DOHH2 (cell line): Measurements from ENCODE around the gene PLPPR5.

Experiments
- H3F3A ChIP-seq: fragments of 200-600 bp; sonication (generic), shearing (Covaris generic); 2 replicates; pipeline ENCODE4 v1.6.0; 2016; ENCODE audit warnings: antibody characterized with exemption, mild to moderate bottlenecking; ENCODE audit not compliant: control insufficient read depth, insufficient read depth
- H3K27ac ChIP-seq: fragments of 200-600 bp; sonication (generic); 2 replicates; pipeline ENCODE4 v1.5.1; 2014; ENCODE audit warnings: low read depth, mild to moderate bottlenecking, low read length, moderate library complexity
- H3K27me3 ChIP-seq: fragments of 200-600 bp; sonication (generic); 2 replicates; pipeline ENCODE4 v1.6.1; 2014; ENCODE audit warnings: mild to moderate bottlenecking, low read length, mixed read lengths; ENCODE audit not compliant: control insufficient read depth
- H3K36me3 ChIP-seq: fragments of 200-600 bp; sonication (generic); 2 replicates; pipeline ENCODE4 v1.6.1; 2014; ENCODE audit warnings: mild to moderate bottlenecking, low read length, moderate library complexity, mixed read lengths; ENCODE audit not compliant: control insufficient read depth
- H3K4me1 ChIP-seq: fragments of 200-600 bp; sonication (generic); 2 replicates; pipeline ENCODE4 v1.6.1; 2014; ENCODE audit warnings: mild to moderate bottlenecking, low read length, mixed read lengths; ENCODE audit not compliant: control insufficient read depth
- H3K4me2 ChIP-seq: fragments of 200-600 bp; sonication (generic); 2 replicates; pipeline ENCODE4 v1.6.0; 2014; ENCODE audit warnings: mild to moderate bottlenecking, low read length, moderate library complexity
- H3K4me3 ChIP-seq: fragments of 200-600 bp; sonication (generic); 2 replicates; pipeline ENCODE4 v1.5.1; 2014; ENCODE audit warnings: mild to moderate bottlenecking, low read length, mixed read lengths
- H3K79me2 ChIP-seq: fragments of 200-600 bp; sonication (generic); 2 replicates; pipeline ENCODE4 v1.6.1; 2014; ENCODE audit warnings: mild to moderate bottlenecking, low read length, mixed read lengths; ENCODE audit not compliant: control insufficient read depth
- H3K9me2 ChIP-seq: fragments of 200-600 bp; sonication (generic); replicated peaks from 2 replicates; pipeline ENCODE4 v1.6.1; 2014; ENCODE audit warnings: mild to moderate bottlenecking, low read length, mixed read lengths; ENCODE audit not compliant: control insufficient read depth
- H3K9me3 ChIP-seq: fragments of 200-600 bp; sonication (generic); 2 replicates; pipeline ENCODE4 v1.6.1; 2014; ENCODE audit warnings: antibody characterized with exemption, low read length, mixed read lengths; ENCODE audit not compliant: control insufficient read depth, insufficient read depth
- H4K20me1 ChIP-seq: fragments of 200-600 bp; sonication (generic); 2 replicates; pipeline ENCODE4 v1.6.0; 2014; ENCODE audit warnings: low read depth, mild to moderate bottlenecking, antibody characterized with exemption, low read length, moderate library complexity; ENCODE audit not compliant: control insufficient read depth, insufficient read depth
- CTCF ChIP-seq: fragments of 200-600 bp; sonication (generic); IDR thresholded peaks from one replicate; pipeline ENCODE4 v1.5.1; 2014; ENCODE audit warnings: antibody characterized with exemption, mild to moderate bottlenecking, low read depth, low read length; ENCODE audit not compliant: poor library complexity, severe bottlenecking
- EZH2phosphoT487 ChIP-seq: fragments of 200-600 bp; sonication (generic); IDR thresholded peaks from 2 replicates; pipeline ENCODE4 v1.6.1; 2017; ENCODE audit warnings: borderline replicate concordance, mild to moderate bottlenecking, antibody characterized with exemption, low read length, moderate library complexity, mixed read lengths

PLPPR5 gene

GRCh38 chr1:98860329-98860728, 144.3 kb downstream of the PLPPR5 start:
- Histone ChIP-seq H3K79me2 (no peaks in the 10 kb centered on the region), H3K36me3 (no peaks in the 10 kb centered on the region), H3K9me3 (no peaks in the 10 kb centered on the region), H3K4me3 (no peak overlapping the region), H3K9me2 (no peaks in the 10 kb centered on the region; the same call in 1 of the 2 replicates), H3K4me1 (no peaks in the 10 kb centered on the region), H3K4me2 (no peak overlapping the region), H3K27ac (no peak overlapping the region), H3K27me3 (no peaks in the 10 kb centered on the region), H3F3A (no peaks in the 10 kb centered on the region), H4K20me1 (no peaks in the 10 kb centered on the region)
- no peak for TF ChIP-seq CTCF
- TF ChIP-seq EZH2phosphoT487, result no peak

GRCh38 chr1:98854137-98854536, 150.5 kb downstream of the PLPPR5 start:
- H3K27ac ChIP-seq, result no peak overlapping the region
- no peaks in the 10 kb centered on the region for H3K4me1 ChIP-seq
- H3F3A ChIP-seq, result no peaks in the 10 kb centered on the region
- TF ChIP-seq CTCF (no peak), EZH2phosphoT487 (no peak)
- no peak overlapping the region for H3K4me3 ChIP-seq
- H3K9me2 ChIP-seq, result no peaks in the 10 kb centered on the region; the same call in 1 of the 2 replicates
- H4K20me1 ChIP-seq, result no peaks in the 10 kb centered on the region
- H3K4me2 ChIP-seq, result no peak overlapping the region
- H3K36me3 ChIP-seq, result no peaks in the 10 kb centered on the region
- no peaks in the 10 kb centered on the region for H3K27me3 ChIP-seq
- H3K9me3 ChIP-seq, result no peaks in the 10 kb centered on the region
- H3K79me2 ChIP-seq, result no peaks in the 10 kb centered on the region

GRCh38 chr1:98849969-98850636, 154.6 kb downstream of the PLPPR5 start:
- no peaks in the 10 kb centered on the region for H3K9me2 ChIP-seq
- no peak overlapping the region for H3K27ac ChIP-seq
- no peaks in the 10 kb centered on the region for H3K27me3 ChIP-seq
- no peaks in the 10 kb centered on the region; the same call in 1 of the 2 replicates for H3K9me3 ChIP-seq
- no peaks in the 10 kb centered on the region for H3K79me2 ChIP-seq
- H3K4me2 ChIP-seq, result no peak overlapping the region
- H3F3A ChIP-seq, result no peaks in the 10 kb centered on the region
- no peaks in the 10 kb centered on the region for H4K20me1 ChIP-seq
- H3K4me3 ChIP-seq, result no peak overlapping the region
- TF ChIP-seq EZH2phosphoT487, result no peak
- H3K4me1 ChIP-seq, result no peaks in the 10 kb centered on the region
- no peaks in the 10 kb centered on the region for H3K36me3 ChIP-seq

GRCh38 chr1:98842241-98842640, 162.4 kb downstream of the PLPPR5 start:
- Histone ChIP-seq H3K9me2 (no peaks in the 10 kb centered on the region), H3K9me3 (no peaks in the 10 kb centered on the region), H3K27ac (no peak overlapping the region), H3K27me3 (no peaks in the 10 kb centered on the region; the same call in 1 of the 2 replicates), H3K4me2 (no peak overlapping the region), H3K4me1 (no peaks in the 10 kb centered on the region), H3K4me3 (no peak overlapping the region), H3F3A (no peaks in the 10 kb centered on the region), H3K36me3 (no peaks in the 10 kb centered on the region), H4K20me1 (no peaks in the 10 kb centered on the region), H3K79me2 (no peaks in the 10 kb centered on the region)
- no peak for TF ChIP-seq CTCF
- no peak for TF ChIP-seq EZH2phosphoT487
